IPS-NIHi7 (cell line): ENCODE measurements around the gene TMEM91.

Source experiments
- DNase-seq: peaks from one replicate; pipeline ENCODE4 v3.0.0; 2012; ENCODE audit warnings: mixed read lengths; ENCODE audit errors: extremely low spot score

TMEM91 gene

GRCh38 chr19:41411100-41411967 lies 35.0 kb downstream of the TMEM91 start:
- DNase-seq, result no peak

- DNase-seq, result no peak
These were observed 35.6 kb downstream of the TMEM91 start for GRCh38 chr19:41411968-41412265.

GRCh38 chr19:41412953-41413352 lies 36.6 kb downstream of the TMEM91 start:
- DNase-seq, result no peak

DNA sequence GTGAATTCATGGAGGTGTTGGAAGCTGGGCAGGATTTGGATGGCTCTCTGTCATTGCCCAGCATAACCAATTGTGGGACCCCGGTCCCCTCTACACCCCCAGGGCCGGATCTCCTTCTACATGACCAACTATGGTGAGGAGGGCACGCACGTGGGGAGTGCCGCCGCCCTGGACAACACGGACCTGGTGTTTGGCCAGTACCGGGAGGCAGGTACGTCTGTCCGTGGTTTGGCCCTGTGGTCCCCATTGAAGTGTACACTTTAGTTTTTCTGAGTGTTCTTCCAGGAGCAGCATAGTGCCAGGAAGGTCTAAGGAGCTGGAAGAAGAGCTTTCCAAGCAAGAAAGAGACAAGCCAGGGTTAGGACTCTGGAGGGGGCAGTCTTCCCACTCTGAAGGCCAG lies 37.6 kb downstream of the TMEM91 start:
- no peak for DNase-seq

GRCh38 chr19:41414461-41414860 lies 38.1 kb downstream of the TMEM91 start:
- DNase-seq, result no peak

DNA sequence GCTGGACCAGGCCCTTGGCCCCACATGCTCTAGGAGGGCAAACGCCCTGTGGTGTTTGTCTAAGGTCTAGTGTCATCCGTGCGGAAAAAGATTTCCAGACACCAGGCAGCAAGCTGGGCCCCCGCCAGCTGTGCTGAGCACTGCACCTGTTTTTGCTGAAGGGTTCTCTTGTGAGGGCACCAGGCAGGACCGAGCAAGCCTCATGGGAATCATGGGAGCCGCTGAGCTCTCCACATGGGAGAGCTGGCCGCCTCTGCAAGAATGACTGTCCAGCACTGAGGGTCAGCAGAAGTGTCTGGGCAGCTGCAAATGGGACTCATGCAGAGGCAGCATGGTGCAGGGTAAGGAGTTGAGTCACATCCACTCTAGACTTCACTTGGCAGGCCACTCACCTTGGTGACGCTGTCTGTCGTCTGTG lies 38.8 kb downstream of the TMEM91 start:
- DNase-seq, result no peak

DNA sequence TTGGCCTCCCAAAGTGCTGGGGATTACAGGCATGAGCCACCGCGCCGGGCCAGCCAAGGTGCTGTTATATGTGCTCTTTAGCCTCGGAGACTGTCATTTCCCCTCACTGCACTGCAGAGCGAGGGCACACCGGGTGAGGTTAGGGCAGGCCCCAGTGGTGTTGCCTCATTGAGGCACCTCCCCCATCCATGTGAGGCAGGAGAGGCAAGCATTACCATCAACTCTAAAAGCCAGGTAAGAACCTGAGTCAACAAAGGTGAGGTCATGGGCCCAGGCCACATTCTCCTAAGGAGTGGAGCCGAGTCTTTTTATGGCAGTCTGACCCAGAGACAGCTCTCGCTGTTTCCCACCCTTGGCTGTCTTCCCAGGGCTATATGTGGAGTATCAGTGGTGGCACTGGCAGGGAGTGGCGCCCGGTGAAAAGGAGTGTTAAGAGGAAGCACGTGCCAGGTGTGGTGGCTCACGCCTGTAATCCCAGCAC lies 39.9 kb downstream of the TMEM91 start:
- no peak for DNase-seq

DNA sequence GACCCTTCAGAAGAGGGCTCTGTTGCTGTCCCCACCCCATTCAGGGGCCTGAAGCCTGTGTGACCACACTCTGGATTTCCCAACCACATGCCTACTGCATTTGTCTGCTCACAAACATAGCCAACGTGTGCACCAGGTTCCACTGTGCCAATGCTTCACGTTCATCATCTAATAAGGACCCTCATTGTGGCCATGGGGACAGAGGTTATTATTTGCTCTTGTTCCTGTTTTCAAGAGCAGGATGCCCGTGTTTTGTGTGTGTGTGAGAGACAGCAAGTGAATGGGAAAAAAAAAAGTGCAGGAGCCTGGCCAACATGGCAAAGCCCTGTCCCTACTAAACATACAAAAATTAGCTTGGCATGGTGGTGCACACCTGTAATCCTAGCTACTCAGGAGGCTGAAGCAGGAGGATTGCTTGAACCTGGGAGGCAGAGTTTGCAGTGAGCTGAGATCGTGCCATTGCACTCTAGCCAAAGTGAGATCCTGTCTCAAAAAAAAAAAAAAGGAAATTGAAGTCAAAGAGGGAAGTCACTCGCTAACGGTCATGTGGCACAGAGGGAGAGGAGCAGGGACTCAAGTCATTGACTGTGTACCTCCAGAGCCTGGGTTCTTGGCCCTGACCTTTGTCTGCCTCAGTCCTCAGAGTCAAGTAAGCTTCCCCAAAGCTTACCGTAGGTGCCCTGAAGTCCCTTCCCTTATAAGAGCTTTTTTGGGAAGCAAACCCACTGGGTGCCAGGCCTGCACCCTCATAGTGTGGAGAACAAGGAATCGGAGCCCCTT lies 44.0 kb downstream of the TMEM91 start:
- no peak for DNase-seq

DNA sequence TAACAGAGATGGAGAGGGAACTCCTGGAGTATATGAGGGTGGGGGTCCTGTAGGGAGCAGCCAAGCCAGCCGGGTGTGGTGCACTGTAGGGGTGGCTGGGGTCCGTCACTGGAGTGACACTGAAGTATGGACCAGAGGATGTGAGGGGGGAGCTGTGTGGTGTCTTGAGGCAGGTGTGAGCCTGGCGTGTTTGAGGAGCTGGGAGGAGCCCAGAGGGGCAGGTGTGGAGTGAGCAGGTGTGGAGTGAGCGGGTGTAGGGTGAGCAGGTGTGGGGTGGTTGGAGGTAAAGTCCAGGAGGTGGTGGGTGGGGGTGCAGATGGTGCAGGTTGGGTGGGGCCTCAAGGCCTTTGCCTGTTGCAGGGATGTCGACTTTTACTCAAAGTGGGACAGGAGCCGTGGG lies 45.0 kb downstream of the TMEM91 start:
- DNase-seq, result no peak

DNA sequence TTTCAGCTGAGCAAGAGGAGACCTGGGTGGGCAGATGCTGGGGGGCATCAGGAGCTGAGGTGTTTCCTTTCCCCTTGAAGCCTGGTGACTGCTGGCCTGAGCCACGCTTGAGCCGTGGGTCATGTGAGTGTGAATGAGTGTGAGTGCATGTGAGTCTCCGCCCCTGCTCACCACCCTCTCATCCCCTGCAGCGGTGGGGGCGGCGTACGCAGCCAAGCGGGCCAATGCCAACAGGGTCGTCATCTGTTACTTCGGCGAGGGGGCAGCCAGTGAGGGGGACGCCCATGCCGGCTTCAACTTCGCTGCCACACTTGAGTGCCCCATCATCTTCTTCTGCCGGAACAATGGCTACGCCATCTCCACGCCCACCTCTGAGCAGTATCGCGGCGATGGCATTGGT lies 45.6 kb downstream of the TMEM91 start:
- no peak for DNase-seq

DNA sequence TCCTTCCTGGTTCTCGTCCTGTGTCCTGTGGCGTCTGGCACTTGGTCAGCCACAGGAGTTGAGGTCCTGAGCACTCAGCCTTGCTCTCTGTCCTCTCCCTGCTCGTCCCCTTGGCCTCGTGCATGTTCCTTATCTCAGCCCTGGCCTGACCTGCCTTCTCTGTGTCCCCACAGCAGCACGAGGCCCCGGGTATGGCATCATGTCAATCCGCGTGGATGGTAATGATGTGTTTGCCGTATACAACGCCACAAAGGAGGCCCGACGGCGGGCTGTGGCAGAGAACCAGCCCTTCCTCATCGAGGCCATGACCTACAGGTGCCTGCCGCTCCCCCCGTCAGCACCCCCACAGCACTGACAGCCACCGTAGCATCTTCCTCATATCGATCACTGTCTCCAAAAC lies 46.1 kb downstream of the TMEM91 start:
- DNase-seq, result no peak

- DNase-seq, result no peak
These were observed 46.6 kb downstream of the TMEM91 start for GRCh38 chr19:41422955-41423354.

DNA sequence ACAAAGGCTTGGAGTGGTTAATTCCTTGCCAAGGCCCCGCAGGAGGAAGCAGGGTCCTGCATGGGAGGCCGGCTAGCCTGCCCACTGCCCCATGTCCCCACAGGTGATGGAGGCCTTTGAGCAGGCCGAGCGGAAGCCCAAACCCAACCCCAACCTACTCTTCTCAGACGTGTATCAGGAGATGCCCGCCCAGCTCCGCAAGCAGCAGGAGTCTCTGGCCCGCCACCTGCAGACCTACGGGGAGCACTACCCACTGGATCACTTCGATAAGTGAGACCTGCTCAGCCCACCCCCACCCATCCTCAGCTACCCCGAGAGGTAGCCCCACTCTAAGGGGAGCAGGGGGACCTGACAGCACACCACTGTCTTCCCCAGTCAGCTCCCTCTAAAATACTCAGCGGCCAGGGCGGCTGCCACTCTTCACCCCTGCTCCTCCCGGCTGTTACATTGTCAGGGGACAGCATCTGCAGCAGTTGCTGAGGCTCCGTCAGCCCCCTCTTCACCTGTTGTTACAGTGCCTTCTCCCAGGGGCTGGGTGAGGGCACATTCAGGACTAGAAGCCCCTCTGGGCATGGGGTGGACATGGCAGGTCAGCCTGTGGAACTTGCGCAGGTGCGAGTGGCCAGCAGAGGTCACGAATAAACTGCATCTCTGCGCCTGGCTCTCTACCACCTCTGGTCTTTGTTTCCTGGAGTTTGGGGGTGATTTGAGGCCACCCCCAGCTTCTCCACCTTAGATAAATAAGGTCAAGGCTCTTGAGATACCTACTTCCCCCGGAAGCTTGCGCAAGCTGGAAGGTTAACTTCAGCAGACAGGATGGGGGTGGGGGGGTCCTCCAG lies 48.2 kb downstream of the TMEM91 start:
- no peak for DNase-seq

DNA sequence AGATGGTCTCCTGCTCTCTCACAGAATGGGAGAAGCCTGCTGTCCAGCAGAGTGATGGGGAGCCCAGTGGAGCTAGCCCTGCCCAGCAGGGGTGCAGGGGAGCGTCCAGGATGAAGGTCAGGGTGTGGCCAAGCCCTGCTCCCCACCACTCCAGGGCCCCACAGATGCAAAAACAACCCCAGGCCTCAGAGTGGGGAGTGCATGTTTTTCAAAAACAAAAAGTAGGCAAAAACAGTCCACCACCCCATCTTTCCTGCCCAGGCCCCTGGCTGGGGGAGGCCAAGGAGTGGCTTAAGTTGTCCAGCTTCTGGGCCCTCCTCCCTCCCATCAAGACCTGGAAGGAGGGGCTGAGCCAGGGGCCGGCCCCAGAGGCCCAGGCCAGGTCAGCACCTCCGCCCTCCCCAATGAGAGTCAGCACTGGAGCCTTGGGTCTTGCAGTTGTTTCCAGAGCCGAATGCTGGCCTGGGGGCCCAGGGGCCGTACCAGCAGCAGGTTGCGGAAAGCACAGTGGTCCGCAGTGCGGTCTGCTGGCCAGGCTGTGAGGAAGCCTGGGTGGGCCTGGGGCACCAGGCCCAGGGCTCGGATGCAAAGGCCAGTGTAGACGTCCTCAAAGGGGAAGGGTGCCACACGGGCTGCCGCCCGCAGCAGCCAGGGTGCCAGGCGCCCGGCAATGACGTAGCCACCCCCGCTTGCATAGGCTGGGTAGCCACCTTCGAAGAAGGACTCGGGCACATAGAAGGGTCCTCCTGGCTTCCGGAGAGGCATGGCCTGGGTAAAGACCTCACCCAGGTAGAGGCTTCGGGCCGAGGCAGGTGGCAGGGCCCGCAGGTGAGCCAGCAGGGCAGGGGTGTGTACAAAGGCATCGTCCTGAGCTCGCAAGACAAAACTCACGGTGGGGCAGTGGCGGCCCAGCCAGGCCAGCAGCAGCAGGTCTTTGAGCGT lies 49.1 kb downstream of the TMEM91 start:
- no peak for DNase-seq

GRCh38 chr19:41426116-41426841 lies 49.9 kb downstream of the TMEM91 start:
- no peak for DNase-seq

GRCh38 chr19:41426952-41427646 lies 50.8 kb downstream of the TMEM91 start, which contains the start of gene B3GNT8:
Gene B3GNT8, minus strand, starts transcription at chr19:41427374. Its CDS starts 596 bp downstream, at chr19:41426778.
- DNase-seq, result peak; percentile 96

DNA sequence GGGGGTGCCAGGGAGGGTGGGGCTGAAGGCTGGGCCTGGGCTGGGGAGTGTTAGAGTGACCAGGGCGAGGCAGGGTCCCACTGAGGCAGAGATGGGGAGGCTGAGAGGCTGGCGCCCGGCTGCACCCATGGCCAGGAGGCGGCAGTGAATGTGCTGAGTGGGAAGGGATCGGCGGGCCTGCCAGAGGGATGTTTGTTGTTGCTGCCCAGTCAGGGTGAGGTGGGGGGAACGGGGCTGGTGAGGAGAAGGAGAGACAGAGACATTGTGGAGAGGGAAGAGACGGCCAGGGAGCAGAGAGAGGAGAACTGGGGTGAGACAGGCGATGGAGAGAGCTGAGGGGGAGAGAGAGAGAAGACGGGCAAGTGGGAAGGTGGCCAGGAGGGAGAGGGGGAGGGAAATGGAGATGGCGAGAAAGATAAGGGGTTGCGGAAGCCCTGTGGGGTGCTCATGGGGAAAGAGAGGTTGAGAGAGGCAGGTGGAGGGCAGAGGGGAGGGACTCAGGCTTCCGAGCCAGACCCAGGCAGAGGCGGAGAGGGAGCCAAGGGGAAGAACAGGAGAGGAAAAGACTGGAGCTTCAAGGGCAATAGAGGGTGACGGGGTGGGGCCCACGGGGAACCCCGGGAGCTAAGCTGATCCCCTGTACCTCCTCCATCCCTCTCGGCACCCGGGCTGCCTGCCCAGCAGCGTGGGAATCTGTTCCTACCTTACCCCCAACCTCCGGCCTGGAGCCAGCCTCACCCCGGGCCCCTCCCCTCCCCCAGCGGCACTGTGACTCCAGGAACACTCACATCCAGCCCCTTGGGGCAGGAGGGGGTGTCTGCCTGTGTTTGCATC lies 51.5 kb downstream of the TMEM91 start:
- peak; percentile 32 for DNase-seq

DNA sequence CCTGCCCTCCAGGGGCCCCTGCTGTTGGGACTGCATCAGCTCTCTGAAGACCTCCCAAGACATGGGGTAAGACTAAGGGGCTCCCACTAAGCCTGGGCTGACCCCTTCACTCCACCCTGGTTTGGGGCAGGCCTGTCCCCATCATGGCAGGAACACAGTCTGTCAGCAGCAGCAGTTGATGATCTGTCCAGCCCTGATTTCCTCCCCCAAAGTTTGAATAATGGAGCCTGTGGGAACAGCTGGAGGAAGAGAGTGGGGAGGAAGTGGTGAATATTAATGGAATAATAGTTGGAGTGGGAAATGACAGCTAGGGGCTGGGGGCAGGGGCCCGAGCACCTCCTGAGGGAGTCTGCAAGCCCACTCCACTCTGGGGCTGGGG lies 52.1 kb downstream of the TMEM91 start:
- DNase-seq, result no peak

- no peak for DNase-seq
These were observed 54.6 kb downstream of the TMEM91 start for GRCh38 chr19:41430922-41431321.
